Stimulated activated naive CD8-positive, alpha-beta T cell treated with anti-CD3 and anti-CD28 coated beads, Interleukin-15, Interleukin-2, amounts not matched to agents 100 ng/mL and 50 ng/mL, for 24 hours (primary cell): ENCODE measurements around the gene POLR2A.

Experiments used
- H3K27ac Mint-ChIP-seq: one replicate; pipeline ENCODE4 v1.8.0; 2021; ENCODE audit warnings: mild to moderate bottlenecking, mixed read lengths
- H3K27me3 Mint-ChIP-seq: one replicate; pipeline ENCODE4 v1.8.0; 2021; ENCODE audit warnings: mixed read lengths
- H3K36me3 Mint-ChIP-seq: one replicate; pipeline ENCODE4 v1.8.0; 2021; ENCODE audit warnings: low read depth, mixed read lengths
- H3K4me1 Mint-ChIP-seq: one replicate; pipeline ENCODE4 v1.8.0; 2021; ENCODE audit warnings: low read depth, mixed read lengths
- H3K4me3 Mint-ChIP-seq: one replicate; pipeline ENCODE4 v1.8.0; 2021; ENCODE audit warnings: mild to moderate bottlenecking, mixed read lengths
- H3K9me3 Mint-ChIP-seq: one replicate; pipeline ENCODE4 v1.8.0; 2021; ENCODE audit warnings: mixed read lengths

The POLR2A gene

GRCh38 chr17:7443499-7444485 lies 40.4 kb upstream of the POLR2A start:
- H3K9me3 Mint-ChIP-seq = no peaks in the 10 kb centered on the region
- H3K27me3 Mint-ChIP-seq = peaks cover 67% of the 10 kb centered on the region
- H3K36me3 Mint-ChIP-seq = peaks cover 5% of the 10 kb centered on the region
- peaks cover 39% of the 10 kb centered on the region for H3K4me1 Mint-ChIP-seq
- H3K27ac Mint-ChIP-seq = no peak overlapping the region
- no peak overlapping the region for H3K4me3 Mint-ChIP-seq

- peaks cover 63% of the 10 kb centered on the region for H3K27me3 Mint-ChIP-seq
- H3K9me3 Mint-ChIP-seq = no peaks in the 10 kb centered on the region
- H3K4me1 Mint-ChIP-seq = peaks cover 32% of the 10 kb centered on the region
- peak within 1 kb of the TSS; percentile 22 for H3K27ac Mint-ChIP-seq
- H3K4me3 Mint-ChIP-seq = peak within 1 kb of the TSS; percentile 55
- peaks cover 6% of the 10 kb centered on the region for H3K36me3 Mint-ChIP-seq
Measured at GRCh38 chr17:7444682-7445618, 39.2 kb upstream of the POLR2A start, which contains the start of gene CHRNB1. Gene CHRNB1, plus strand, starts transcription at chr17:7445061. Its CDS starts 67 bp downstream, at chr17:7445128.

GRCh38 chr17:7445619-7445968 lies 38.6 kb upstream of the POLR2A start:
- Mint-ChIP-seq H3K27me3 (peaks cover 59% of the 10 kb centered on the region), H3K4me1 (peaks cover 25% of the 10 kb centered on the region), H3K27ac (peak overlapping the region; percentile 22), H3K4me3 (peak overlapping the region; percentile 55), H3K36me3 (peaks cover 6% of the 10 kb centered on the region), H3K9me3 (no peaks in the 10 kb centered on the region)

- peaks cover 6% of the 10 kb centered on the region for H3K36me3 Mint-ChIP-seq
- H3K27me3 Mint-ChIP-seq = peaks cover 41% of the 10 kb centered on the region
- no peak overlapping the region for H3K27ac Mint-ChIP-seq
- H3K9me3 Mint-ChIP-seq = no peaks in the 10 kb centered on the region
- no peak overlapping the region for H3K4me3 Mint-ChIP-seq
- H3K4me1 Mint-ChIP-seq = peaks cover 22% of the 10 kb centered on the region
Measured at GRCh38 chr17:7448461-7448860, 35.7 kb upstream of the POLR2A start.

GRCh38 chr17:7459961-7460545 lies 24.1 kb upstream of the POLR2A start:
- no peaks in the 10 kb centered on the region for H3K27me3 Mint-ChIP-seq
- peaks cover 14% of the 10 kb centered on the region for H3K4me1 Mint-ChIP-seq
- peaks cover 5% of the 10 kb centered on the region for H3K36me3 Mint-ChIP-seq
- H3K9me3 Mint-ChIP-seq = no peaks in the 10 kb centered on the region
- H3K4me3 Mint-ChIP-seq = no peak overlapping the region
- H3K27ac Mint-ChIP-seq = no peak overlapping the region

GRCh38 chr17:7460850-7461660 lies 23.1 kb upstream of the POLR2A start:
- H3K4me3 Mint-ChIP-seq = no peak overlapping the region
- no peaks in the 10 kb centered on the region for H3K27me3 Mint-ChIP-seq
- H3K4me1 Mint-ChIP-seq = peaks cover 8% of the 10 kb centered on the region
- no peaks in the 10 kb centered on the region for H3K9me3 Mint-ChIP-seq
- peaks cover 9% of the 10 kb centered on the region for H3K36me3 Mint-ChIP-seq
- no peak overlapping the region for H3K27ac Mint-ChIP-seq

GRCh38 chr17:7462474-7463371 lies 21.4 kb upstream of the POLR2A start:
- peaks cover 14% of the 10 kb centered on the region for H3K4me1 Mint-ChIP-seq
- no peaks in the 10 kb centered on the region for H3K27me3 Mint-ChIP-seq
- H3K27ac Mint-ChIP-seq = no peak overlapping the region
- no peak overlapping the region for H3K4me3 Mint-ChIP-seq
- no peaks in the 10 kb centered on the region for H3K9me3 Mint-ChIP-seq
- H3K36me3 Mint-ChIP-seq = peaks cover 9% of the 10 kb centered on the region

- H3K4me1 Mint-ChIP-seq = peaks cover 16% of the 10 kb centered on the region
- peaks cover 9% of the 10 kb centered on the region for H3K36me3 Mint-ChIP-seq
- H3K27me3 Mint-ChIP-seq = no peaks in the 10 kb centered on the region
- no peaks in the 10 kb centered on the region for H3K9me3 Mint-ChIP-seq
- no peak overlapping the region for H3K4me3 Mint-ChIP-seq
- no peak overlapping the region for H3K27ac Mint-ChIP-seq
Measured at GRCh38 chr17:7463372-7463846, 20.8 kb upstream of the POLR2A start.

GRCh38 chr17:7464081-7464480 lies 20.1 kb upstream of the POLR2A start:
- Mint-ChIP-seq H3K27me3 (no peaks in the 10 kb centered on the region), H3K36me3 (peaks cover 9% of the 10 kb centered on the region), H3K4me1 (peaks cover 16% of the 10 kb centered on the region), H3K4me3 (no peak overlapping the region), H3K27ac (no peak overlapping the region), H3K9me3 (no peaks in the 10 kb centered on the region)

GRCh38 chr17:7465597-7466275 lies 18.4 kb upstream of the POLR2A start:
- no peak overlapping the region for H3K27ac Mint-ChIP-seq
- no peaks in the 10 kb centered on the region for H3K27me3 Mint-ChIP-seq
- H3K4me3 Mint-ChIP-seq = no peak overlapping the region
- H3K36me3 Mint-ChIP-seq = peaks cover 9% of the 10 kb centered on the region
- no peaks in the 10 kb centered on the region for H3K9me3 Mint-ChIP-seq
- peaks cover 16% of the 10 kb centered on the region for H3K4me1 Mint-ChIP-seq

- H3K9me3 Mint-ChIP-seq = no peaks in the 10 kb centered on the region
- peaks cover 16% of the 10 kb centered on the region for H3K4me1 Mint-ChIP-seq
- H3K4me3 Mint-ChIP-seq = no peak overlapping the region
Measured at GRCh38 chr17:7466318-7466638, 17.9 kb upstream of the POLR2A start.

GRCh38 chr17:7466639-7467341 lies 17.4 kb upstream of the POLR2A start:
- Mint-ChIP-seq H3K27ac (no peak overlapping the region), H3K36me3 (peaks cover 7% of the 10 kb centered on the region), H3K4me1 (peaks cover 21% of the 10 kb centered on the region), H3K27me3 (no peaks in the 10 kb centered on the region), H3K4me3 (no peak overlapping the region), H3K9me3 (no peaks in the 10 kb centered on the region)

More at GRCh38 chr17:7466318-7466638, 17.9 kb upstream of the POLR2A start:
- Mint-ChIP-seq H3K27ac (no peak overlapping the region), H3K27me3 (no peaks in the 10 kb centered on the region), H3K36me3 (peaks cover 6% of the 10 kb centered on the region)
